ENCODE results near the gene NUDT3.

Gene NUDT3

GRCh38 chr6:34390531-34391472 is 1.7 kb downstream of the NUDT3 start:
- no peaks in the 10 kb centered on the region for H4K20me1 ChIP-seq (ENCODE audit: insufficient read depth, low read length)
- no peaks in the 10 kb centered on the region for H3F3A ChIP-seq (ENCODE audit: insufficient read depth, low read length)
- no peaks in the 10 kb centered on the region for H3K36me3 ChIP-seq (ENCODE audit: insufficient read depth, low read length)
- peak overlapping the region; percentile 87 for H3K4me2 ChIP-seq (ENCODE audit: low read length)
- H3K27me3 ChIP-seq (ENCODE audit: insufficient read depth, low read length): no peaks in the 10 kb centered on the region
- H3K79me2 ChIP-seq (ENCODE audit: insufficient read depth, low read length): peaks cover 58% of the 10 kb centered on the region
- TF ChIP-seq CTCF (IDR thresholded peaks at IDR 0.05; ENCODE audit: low read length) (no peak), EZH2 (IDR thresholded peaks at IDR 0.05; ENCODE audit: borderline replicate concordance, low read length) (no peak)
- peak overlapping the region; percentile 83 for H3K4me3 ChIP-seq (ENCODE audit: low read depth, low read length, poor library complexity, severe bottlenecking)
- peak overlapping the region; percentile 93 for H3K9ac ChIP-seq (ENCODE audit: low read length)
- H3K9me2 ChIP-seq (ENCODE audit: low read depth, low read length): no peaks in the 10 kb centered on the region
- H3K27ac ChIP-seq (ENCODE audit: low read depth, low read length, poor library complexity, severe bottlenecking): peak overlapping the region; percentile 72
- no peaks in the 10 kb centered on the region for H3K9me3 ChIP-seq (ENCODE audit: low read length)
- peaks cover 41% of the 10 kb centered on the region for H3K4me1 ChIP-seq (ENCODE audit: insufficient read depth, low read length, severe bottlenecking)
- H2AFZ ChIP-seq (ENCODE audit: low read length): no peak overlapping the region

- no peak overlapping the region for H3K4me2 ChIP-seq (ENCODE audit: low read length)
Measured at GRCh38 chr6:34389034-34389433, 3.4 kb downstream of the NUDT3 start.

GRCh38 chr6:34388421-34388820 is 4.0 kb downstream of the NUDT3 start:
- Histone ChIP-seq H3K4me2 (ENCODE audit: low read length) (no peak overlapping the region), H3K27me3 (ENCODE audit: insufficient read depth, low read length) (no peaks in the 10 kb centered on the region), H3K9me3 (ENCODE audit: low read length) (no peaks in the 10 kb centered on the region), H4K20me1 (ENCODE audit: insufficient read depth, low read length) (no peaks in the 10 kb centered on the region), H3K79me2 (ENCODE audit: insufficient read depth, low read length) (peaks cover 82% of the 10 kb centered on the region), H2AFZ (ENCODE audit: low read length) (no peak overlapping the region), H3K9me2 (ENCODE audit: low read depth, low read length) (no peaks in the 10 kb centered on the region), H3K27ac (ENCODE audit: low read depth, low read length, poor library complexity, severe bottlenecking) (no peak overlapping the region), H3K36me3 (ENCODE audit: insufficient read depth, low read length) (no peaks in the 10 kb centered on the region), H3K9ac (ENCODE audit: low read length) (no peak overlapping the region), H3K4me1 (ENCODE audit: insufficient read depth, low read length, severe bottlenecking) (peaks cover 45% of the 10 kb centered on the region), H3F3A (ENCODE audit: insufficient read depth, low read length) (no peaks in the 10 kb centered on the region), H3K4me3 (ENCODE audit: low read depth, low read length, poor library complexity, severe bottlenecking) (no peak overlapping the region)
- no peak for TF ChIP-seq CTCF (IDR thresholded peaks at IDR 0.05; ENCODE audit: low read length)
- no peak for TF ChIP-seq EZH2 (IDR thresholded peaks at IDR 0.05; ENCODE audit: borderline replicate concordance, low read length)

More at GRCh38 chr6:34389034-34389433, 3.4 kb downstream of the NUDT3 start:
- Histone ChIP-seq H3K4me1 (ENCODE audit: insufficient read depth, low read length, severe bottlenecking) (peaks cover 46% of the 10 kb centered on the region), H3K9ac (ENCODE audit: low read length) (no peak overlapping the region), H3K4me3 (ENCODE audit: low read depth, low read length, poor library complexity, severe bottlenecking) (no peak overlapping the region), H4K20me1 (ENCODE audit: insufficient read depth, low read length) (no peaks in the 10 kb centered on the region), H3K27me3 (ENCODE audit: insufficient read depth, low read length) (no peaks in the 10 kb centered on the region), H3K27ac (ENCODE audit: low read depth, low read length, poor library complexity, severe bottlenecking) (no peak overlapping the region), H3F3A (ENCODE audit: insufficient read depth, low read length) (no peaks in the 10 kb centered on the region), H3K79me2 (ENCODE audit: insufficient read depth, low read length) (peaks cover 76% of the 10 kb centered on the region), H2AFZ (ENCODE audit: low read length) (no peak overlapping the region), H3K9me2 (ENCODE audit: low read depth, low read length) (no peaks in the 10 kb centered on the region), H3K9me3 (ENCODE audit: low read length) (no peaks in the 10 kb centered on the region), H3K36me3 (ENCODE audit: insufficient read depth, low read length) (no peaks in the 10 kb centered on the region)
- TF ChIP-seq CTCF (IDR thresholded peaks at IDR 0.05; ENCODE audit: low read length): no peak
- no peak for TF ChIP-seq EZH2 (IDR thresholded peaks at IDR 0.05; ENCODE audit: borderline replicate concordance, low read length)

Data from OCI-LY1 (cell line).